ENCODE measurements around the gene GK2. TPM values are rescaled to one million over a fixed set of nuclear protein-coding genes. Genes with fewer than 3 reads are reported as not detected.

Gene GK2
- total RNA-seq, 2 donors from 2014 or later, result 3.9 TPM; not detected in 1

DNA sequence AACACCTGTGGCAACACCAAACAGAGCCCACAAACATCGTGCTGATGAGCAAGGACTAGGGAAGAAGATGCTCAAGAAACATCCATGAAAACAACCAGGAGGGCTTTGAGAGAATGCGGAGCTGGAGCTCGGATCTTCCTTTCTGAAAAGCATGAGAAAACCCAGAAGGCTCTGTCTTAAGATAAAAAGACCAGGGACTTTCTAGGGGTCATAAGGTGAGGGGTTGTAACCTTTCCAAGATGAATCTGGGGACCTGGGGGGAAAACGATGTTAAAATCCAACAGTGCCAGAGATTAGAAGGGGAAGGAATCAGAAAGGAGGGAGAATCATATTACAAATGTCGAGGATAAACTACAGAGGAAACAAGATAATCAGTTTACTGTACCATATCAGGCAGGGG is 10.1 kb downstream of the GK2 start:
- DNase-seq (ENCODE audit: low spot score), result no peak
- intact Hi-C loops (cut with DNase I), result no loop called here
- Histone ChIP-seq H3K4me1 (replicated peaks) (no peaks in the 10 kb centered on the region), H3K27ac (no peak overlapping the region), H3K36me3 (no peaks in the 10 kb centered on the region), H3K9me3 (no peaks in the 10 kb centered on the region), H3K27me3 (replicated peaks; ENCODE audit: insufficient read depth) (no peaks in the 10 kb centered on the region), H3K4me3 (no peak overlapping the region)
- TF ChIP-seq POLR2AphosphoS5 (IDR thresholded peaks at IDR 0.05) (no peak), POLR2A (IDR thresholded peaks at IDR 0.05) (no peak)
- TF ChIP-seq, protein P1, sequence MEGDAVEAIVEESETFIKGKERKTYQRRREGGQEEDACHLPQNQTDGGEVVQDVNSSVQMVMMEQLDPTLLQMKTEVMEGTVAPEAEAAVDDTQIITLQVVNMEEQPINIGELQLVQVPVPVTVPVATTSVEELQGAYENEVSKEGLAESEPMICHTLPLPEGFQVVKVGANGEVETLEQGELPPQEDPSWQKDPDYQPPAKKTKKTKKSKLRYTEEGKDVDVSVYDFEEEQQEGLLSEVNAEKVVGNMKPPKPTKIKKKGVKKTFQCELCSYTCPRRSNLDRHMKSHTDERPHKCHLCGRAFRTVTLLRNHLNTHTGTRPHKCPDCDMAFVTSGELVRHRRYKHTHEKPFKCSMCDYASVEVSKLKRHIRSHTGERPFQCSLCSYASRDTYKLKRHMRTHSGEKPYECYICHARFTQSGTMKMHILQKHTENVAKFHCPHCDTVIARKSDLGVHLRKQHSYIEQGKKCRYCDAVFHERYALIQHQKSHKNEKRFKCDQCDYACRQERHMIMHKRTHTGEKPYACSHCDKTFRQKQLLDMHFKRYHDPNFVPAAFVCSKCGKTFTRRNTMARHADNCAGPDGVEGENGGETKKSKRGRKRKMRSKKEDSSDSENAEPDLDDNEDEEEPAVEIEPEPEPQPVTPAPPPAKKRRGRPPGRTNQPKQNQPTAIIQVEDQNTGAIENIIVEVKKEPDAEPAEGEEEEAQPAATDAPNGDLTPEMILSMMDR (IDR thresholded peaks at IDR 0.05), result no peak
- WGBS, result 69% methylated on average over 5 of the region's 5 CpGs

DNA sequence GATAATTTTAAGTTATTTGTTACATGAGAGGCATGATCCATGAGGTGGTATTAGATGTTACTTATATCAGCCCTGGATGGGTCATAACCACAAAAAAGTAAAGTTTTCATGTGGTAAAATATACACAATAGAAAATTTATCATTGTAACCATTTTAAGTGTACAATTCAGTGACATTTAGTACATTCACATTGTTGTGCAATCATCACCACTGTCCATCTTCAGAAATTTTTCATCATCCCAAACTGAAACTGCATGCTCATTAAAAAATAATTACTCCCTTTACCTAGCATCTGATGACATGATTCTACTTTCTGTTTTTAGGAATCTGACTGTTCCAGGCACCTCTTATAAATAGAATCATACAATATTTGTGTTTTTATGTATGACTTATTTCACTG is 11.2 kb downstream of the GK2 start:
- DNase-seq (ENCODE audit: low spot score), result no peak
- Histone ChIP-seq H3K27ac (no peak overlapping the region), H3K4me1 (replicated peaks) (no peaks in the 10 kb centered on the region), H3K4me3 (no peak overlapping the region), H3K27me3 (replicated peaks; ENCODE audit: insufficient read depth) (no peaks in the 10 kb centered on the region), H3K36me3 (no peaks in the 10 kb centered on the region), H3K9me3 (no peaks in the 10 kb centered on the region)
- TF ChIP-seq, protein P1 (IDR thresholded peaks at IDR 0.05), result no peak
- TF ChIP-seq POLR2AphosphoS5 (IDR thresholded peaks at IDR 0.05), result no peak
- TF ChIP-seq POLR2A (IDR thresholded peaks at IDR 0.05), result no peak
- intact Hi-C loops (cut with DNase I), result no loop called here

DNA sequence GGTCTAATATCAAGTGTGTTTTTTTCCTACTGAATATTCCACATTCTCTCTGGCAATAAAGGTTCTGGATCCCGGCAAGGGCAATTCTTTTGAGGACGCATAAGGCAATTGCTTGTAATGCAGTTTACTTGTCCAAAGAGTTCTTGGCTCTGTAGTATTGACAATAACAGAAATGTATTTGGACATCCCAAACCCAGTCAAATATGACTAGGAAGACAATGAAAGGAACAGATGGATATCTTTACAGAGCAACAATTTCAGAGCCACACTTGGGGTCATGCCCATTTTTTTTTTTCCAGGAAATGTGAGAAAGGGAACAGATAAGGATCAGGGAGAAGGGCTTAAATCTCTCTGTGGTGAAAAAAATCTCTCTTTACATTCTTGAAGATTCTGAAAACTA is 12.2 kb downstream of the GK2 start:
- Histone ChIP-seq H3K27ac (no peak overlapping the region), H3K9me3 (no peaks in the 10 kb centered on the region), H3K4me3 (no peak overlapping the region), H3K27me3 (replicated peaks; ENCODE audit: insufficient read depth) (no peaks in the 10 kb centered on the region), H3K36me3 (no peaks in the 10 kb centered on the region), H3K4me1 (replicated peaks) (no peaks in the 10 kb centered on the region)
- whole genome bisulfite sequencing, result 5% methylated on average over 2 of the region's 2 CpGs
- DNase-seq (ENCODE audit: low spot score), result no peak
- intact Hi-C loops (cut with DNase I), result no loop called here
- TF ChIP-seq POLR2A (IDR thresholded peaks at IDR 0.05) (no peak), POLR2AphosphoS5 (IDR thresholded peaks at IDR 0.05) (peak; percentile 69)
- TF ChIP-seq, protein P1 (IDR thresholded peaks at IDR 0.05), result no peak

DNA sequence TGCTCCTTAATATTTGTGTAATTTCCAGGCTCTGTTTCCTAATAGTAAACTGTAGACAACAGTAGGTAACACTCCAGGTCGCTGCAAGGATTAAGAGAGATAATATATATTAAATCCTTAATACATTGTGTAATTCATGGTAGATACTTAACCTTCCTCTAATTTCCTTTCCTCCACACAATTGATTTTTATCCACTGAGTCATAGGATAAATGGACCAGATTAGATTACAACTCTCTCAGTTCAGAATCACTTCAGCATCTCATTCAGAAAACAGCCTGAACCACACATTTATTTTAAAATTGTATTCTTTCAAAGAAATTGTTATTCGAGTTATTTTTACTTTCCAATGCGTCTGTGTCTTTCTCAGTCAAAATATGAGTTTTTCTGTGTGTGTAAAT is 17.1 kb downstream of the GK2 start:
- H3K9me3 ChIP-seq, result no peaks in the 10 kb centered on the region
- no peaks in the 10 kb centered on the region for H3K27me3 ChIP-seq (replicated peaks; ENCODE audit: insufficient read depth)
- H3K4me3 ChIP-seq, result no peak overlapping the region
- no peak for TF ChIP-seq POLR2A (IDR thresholded peaks at IDR 0.05)
- TF ChIP-seq, protein P1 (IDR thresholded peaks at IDR 0.05), result no peak
- no peak for TF ChIP-seq POLR2AphosphoS5 (IDR thresholded peaks at IDR 0.05)
- H3K36me3 ChIP-seq, result no peaks in the 10 kb centered on the region
- DNase-seq (ENCODE audit: low spot score), result no peak
- WGBS, result 86% methylated on average over 3 of the region's 3 CpGs
- intact Hi-C loops (cut with DNase I), result no loop called here
- no peak overlapping the region for H3K27ac ChIP-seq
- no peaks in the 10 kb centered on the region for H3K4me1 ChIP-seq (replicated peaks)

DNA sequence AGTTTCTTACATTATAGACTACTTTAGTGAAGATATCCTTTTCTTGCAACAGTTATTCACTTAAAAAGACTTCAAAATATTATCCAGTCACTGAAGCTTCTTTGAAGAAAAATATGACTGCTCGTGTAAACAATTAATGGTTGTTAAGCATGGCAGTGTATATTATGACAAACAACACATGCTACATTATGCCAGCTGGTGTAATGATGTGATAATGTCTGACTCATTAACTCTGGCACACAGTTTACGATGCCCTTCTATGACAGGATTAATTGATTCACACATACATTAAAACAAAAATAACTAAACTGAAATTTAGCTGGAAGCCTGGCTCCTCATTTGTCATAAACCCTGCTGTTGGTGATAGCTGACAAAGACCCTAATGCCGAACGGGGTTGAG is 22.4 kb downstream of the GK2 start:
- WGBS, result 57% methylated on average over 4 of the region's 4 CpGs
- Histone ChIP-seq H3K9me3 (no peaks in the 10 kb centered on the region), H3K36me3 (no peaks in the 10 kb centered on the region), H3K27me3 (replicated peaks; ENCODE audit: insufficient read depth) (no peaks in the 10 kb centered on the region), H3K4me3 (no peak overlapping the region), H3K4me1 (replicated peaks) (no peaks in the 10 kb centered on the region), H3K27ac (no peak overlapping the region)
- no peak for DNase-seq (ENCODE audit: low spot score)
- intact Hi-C loops (cut with DNase I), result no loop called here
- TF ChIP-seq POLR2A (IDR thresholded peaks at IDR 0.05) (no peak), POLR2AphosphoS5 (IDR thresholded peaks at IDR 0.05) (no peak)
- TF ChIP-seq, protein P1 (IDR thresholded peaks at IDR 0.05), result no peak

Data from prostate gland (tissue), 2 donors.